Omental fat pad (tissue), 4 donors: Measurements from ENCODE around the gene GON4L. TPM values are rescaled to one million over a fixed set of nuclear protein-coding genes. Genes with fewer than 3 reads are reported as not detected.
"Not testable (repeated sequence)": the region's sequence is repeated elsewhere in the genome, so short reads cannot be mapped to it uniquely, and the experiment has no call there.

Experiments
- ATAC-seq: fragments of 150-250 bp; one replicate; pipeline ENCODE4 v1.9.1; 2016; ENCODE audit warnings: mild to moderate bottlenecking, moderate library complexity; ENCODE audit not compliant: low FRiP score
- DNase-seq: peaks from one replicate; pipeline ENCODE4 v3.0.0-alpha.2; 2019; ENCODE audit warnings: low spot score
- total RNA-seq, 4 donors: library from RNA; depleted of rRNA; stranded (reverse); fragments of >200 nt; gene quantifications; one replicate each; pipeline ENCODE4 v1.1.0, GENCODE V29; 2016
- TF ChIP-seq, protein P1 (sequence below), 3 donors: fragments of 450-650 bp; IDR thresholded peaks; one replicate each; pipeline ENCODE4 v1.5.1; 2016 to 2017; ENCODE audit warnings: antibody characterized with exemption in 3 of 3, mild to moderate bottlenecking in 3 of 3, moderate library complexity in 2 of 3

GON4L gene
- total RNA-seq, 4 donors from 2014 or later: 21.5 to 52.0 (median 37.9) TPM

DNA sequence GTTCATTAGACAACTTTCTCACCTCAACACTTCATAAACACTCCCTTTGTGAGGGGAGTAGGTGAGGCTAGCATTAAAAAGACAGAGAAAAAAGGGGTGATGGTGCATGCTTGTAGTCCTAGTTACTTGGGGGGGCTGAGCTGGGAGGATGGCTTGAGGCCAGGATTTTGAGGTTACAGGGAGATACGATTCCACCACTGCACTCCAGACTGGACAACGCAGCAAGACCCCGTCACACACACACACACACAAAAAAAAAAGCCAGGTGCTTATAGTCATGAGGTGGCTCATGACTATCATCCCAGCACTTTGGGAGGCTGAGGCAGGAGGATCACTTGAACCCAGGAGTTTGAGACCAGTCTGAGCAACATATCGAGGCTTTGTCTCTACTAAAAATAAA lies 29.6 kb downstream of the GON4L start:
- DNase-seq (no peak), ATAC-seq (no peak)
- TF ChIP-seq, protein P1, sequence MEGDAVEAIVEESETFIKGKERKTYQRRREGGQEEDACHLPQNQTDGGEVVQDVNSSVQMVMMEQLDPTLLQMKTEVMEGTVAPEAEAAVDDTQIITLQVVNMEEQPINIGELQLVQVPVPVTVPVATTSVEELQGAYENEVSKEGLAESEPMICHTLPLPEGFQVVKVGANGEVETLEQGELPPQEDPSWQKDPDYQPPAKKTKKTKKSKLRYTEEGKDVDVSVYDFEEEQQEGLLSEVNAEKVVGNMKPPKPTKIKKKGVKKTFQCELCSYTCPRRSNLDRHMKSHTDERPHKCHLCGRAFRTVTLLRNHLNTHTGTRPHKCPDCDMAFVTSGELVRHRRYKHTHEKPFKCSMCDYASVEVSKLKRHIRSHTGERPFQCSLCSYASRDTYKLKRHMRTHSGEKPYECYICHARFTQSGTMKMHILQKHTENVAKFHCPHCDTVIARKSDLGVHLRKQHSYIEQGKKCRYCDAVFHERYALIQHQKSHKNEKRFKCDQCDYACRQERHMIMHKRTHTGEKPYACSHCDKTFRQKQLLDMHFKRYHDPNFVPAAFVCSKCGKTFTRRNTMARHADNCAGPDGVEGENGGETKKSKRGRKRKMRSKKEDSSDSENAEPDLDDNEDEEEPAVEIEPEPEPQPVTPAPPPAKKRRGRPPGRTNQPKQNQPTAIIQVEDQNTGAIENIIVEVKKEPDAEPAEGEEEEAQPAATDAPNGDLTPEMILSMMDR (IDR thresholded peaks at IDR 0.05): no peak

DNA sequence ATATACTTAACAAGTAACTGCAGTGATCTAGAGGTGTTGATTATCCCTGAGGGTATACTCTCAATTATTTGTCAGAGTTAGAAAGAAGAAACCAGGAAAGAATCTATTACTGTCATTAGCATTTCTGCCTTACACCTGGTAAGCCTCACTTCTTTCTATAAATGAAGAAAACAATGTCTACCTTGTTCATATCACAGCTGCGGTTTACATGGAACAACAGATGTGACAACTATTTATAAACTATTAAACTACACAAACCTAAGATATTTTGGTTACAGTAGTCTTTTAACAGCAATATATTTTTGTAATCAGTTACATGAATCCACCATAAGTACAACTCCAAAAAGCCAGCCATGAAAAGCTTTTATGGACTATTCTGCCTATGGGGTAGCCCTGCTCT lies 40.7 kb downstream of the GON4L start:
- TF ChIP-seq, protein P1 (IDR thresholded peaks at IDR 0.05): no peak
- ATAC-seq (no peak), DNase-seq (no peak)

DNA sequence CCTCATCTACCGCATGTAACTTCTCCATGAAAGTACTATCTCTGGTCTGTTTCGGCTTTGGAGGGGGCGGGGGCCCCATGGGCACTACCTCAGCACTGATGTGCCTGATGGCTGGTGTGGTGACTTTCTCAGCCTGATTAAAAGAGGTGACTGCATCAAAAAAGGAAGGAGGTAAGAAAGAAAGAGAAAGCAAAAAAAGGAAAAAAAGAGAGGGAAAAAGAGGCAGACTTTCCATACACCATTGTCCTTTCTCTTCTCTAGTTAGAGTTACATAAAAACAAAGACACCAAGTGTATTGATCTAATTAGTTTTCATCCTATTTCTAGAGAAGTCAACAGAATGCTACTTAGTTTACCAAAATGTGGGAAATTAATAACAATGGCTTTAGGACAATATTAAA lies 43.3 kb downstream of the GON4L start:
- TF ChIP-seq, protein P1 (IDR thresholded peaks at IDR 0.05): no peak
- ATAC-seq: no peak
- no peak for DNase-seq

GRCh38 chr1:155812878-155813277 lies 44.1 kb downstream of the GON4L start:
- ATAC-seq (no peak), DNase-seq (no peak)
- TF ChIP-seq, protein P1 (IDR thresholded peaks at IDR 0.05): no peak

- DNase-seq (no peak), ATAC-seq (no peak)
- TF ChIP-seq, protein P1 (IDR thresholded peaks at IDR 0.05): no peak
Measured at GRCh38 chr1:155809088-155809487, 47.9 kb downstream of the GON4L start.

- TF ChIP-seq, protein P1 (IDR thresholded peaks at IDR 0.05): no peak
- DNase-seq (no peak), ATAC-seq (no peak)
Measured at GRCh38 chr1:155801149-155801548, 55.9 kb downstream of the GON4L start.

- DNase-seq, ATAC-seq: not testable (repeated sequence)
Measured at GRCh38 chr1:155795618-155796017, 61.4 kb downstream of the GON4L start.
